GM18870 (cell line): ENCODE results near the gene TEX29.

Experiments
- ATAC-seq: cut with Tn5 transposase; IDR thresholded peaks from one replicate; pipeline ENCODE4 v1.9.1; 2021; ENCODE audit warnings: moderate library complexity; ENCODE audit not compliant: unreplicated experiment

The TEX29 gene

DNA sequence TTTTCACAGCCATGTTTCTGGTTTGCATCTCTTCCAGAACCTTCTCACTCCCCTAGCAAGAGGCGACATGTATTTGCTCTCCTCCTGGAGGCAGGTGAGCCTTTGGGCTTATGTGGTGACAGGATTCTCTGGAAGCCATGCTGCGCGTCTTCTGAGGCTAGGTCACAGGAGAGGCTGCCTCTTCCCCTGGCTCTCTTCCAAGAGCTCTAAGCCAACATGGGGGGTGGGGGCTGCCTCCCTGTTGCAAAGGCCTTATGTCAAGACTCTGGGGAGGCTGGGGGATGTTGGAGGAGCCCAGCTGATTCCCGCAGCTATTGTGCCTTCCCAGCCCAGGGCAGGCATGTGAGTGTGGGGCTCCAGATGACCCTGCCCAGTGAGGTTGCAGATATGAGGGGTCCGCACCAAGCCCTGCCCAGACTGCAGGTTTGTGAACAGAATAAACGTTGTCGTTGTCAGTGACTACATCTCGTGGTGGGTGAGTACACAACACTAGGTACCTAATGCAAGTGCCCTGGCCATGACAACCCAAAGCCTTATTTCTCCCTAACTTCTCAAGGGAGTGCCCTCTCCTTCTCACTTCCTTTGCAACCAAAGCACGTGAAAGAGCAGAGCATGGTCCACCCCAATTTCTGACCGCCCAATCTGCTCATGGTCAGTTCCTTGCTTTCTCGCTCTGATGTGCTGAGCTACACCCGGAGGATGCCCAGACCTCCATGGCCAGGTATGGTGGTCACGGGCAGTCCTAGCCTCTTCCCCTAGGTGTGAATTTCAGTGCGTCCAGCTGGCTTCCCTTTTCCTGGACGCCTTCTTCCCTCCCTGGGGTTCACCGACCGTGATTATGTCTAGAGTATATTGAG is 44.9 kb downstream of the TEX29 start:
- ATAC-seq: no peak

DNA sequence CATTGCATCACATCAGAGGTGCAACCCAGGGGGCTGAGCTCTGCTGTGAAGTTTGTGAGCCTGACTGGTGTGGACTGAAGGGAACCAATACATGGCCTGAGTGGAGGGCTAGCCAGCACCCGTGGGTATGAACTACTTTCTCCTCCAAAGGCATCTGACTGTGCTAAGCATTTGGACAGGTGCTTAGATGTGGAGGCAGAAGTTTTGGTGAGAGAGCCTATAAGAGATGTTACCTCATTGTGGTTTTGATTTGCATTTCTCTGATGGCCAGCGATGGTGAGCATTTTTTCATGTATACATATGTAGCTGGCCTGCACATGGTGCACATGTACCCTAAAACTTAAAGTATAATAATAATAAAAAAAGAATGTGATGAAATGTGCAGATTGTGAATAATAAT is 46.9 kb downstream of the TEX29 start:
- no peak for ATAC-seq

- no peak for ATAC-seq
Measured at GRCh38 chr13:111368091-111368490, 47.6 kb downstream of the TEX29 start.

DNA sequence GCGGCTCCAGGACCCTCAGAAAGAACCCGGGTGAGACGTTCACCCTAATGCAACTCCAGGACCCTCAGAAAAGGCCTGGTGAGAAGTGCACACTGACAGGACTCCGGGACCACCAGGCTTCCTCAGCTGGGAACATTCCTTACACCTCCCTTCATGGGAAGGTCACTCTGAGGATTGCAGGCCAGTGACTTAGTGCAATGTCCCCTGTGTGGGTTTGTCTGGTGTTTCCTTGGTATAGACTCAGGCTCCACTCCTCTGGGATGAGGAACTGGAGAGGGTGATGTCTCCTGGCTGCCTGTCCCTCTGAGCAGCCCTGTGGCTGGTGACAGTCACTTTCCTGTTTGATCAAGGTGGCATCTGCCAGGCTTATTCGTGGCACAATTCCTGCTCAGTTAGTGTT is 49.7 kb downstream of the TEX29 start:
- no peak for ATAC-seq

DNA sequence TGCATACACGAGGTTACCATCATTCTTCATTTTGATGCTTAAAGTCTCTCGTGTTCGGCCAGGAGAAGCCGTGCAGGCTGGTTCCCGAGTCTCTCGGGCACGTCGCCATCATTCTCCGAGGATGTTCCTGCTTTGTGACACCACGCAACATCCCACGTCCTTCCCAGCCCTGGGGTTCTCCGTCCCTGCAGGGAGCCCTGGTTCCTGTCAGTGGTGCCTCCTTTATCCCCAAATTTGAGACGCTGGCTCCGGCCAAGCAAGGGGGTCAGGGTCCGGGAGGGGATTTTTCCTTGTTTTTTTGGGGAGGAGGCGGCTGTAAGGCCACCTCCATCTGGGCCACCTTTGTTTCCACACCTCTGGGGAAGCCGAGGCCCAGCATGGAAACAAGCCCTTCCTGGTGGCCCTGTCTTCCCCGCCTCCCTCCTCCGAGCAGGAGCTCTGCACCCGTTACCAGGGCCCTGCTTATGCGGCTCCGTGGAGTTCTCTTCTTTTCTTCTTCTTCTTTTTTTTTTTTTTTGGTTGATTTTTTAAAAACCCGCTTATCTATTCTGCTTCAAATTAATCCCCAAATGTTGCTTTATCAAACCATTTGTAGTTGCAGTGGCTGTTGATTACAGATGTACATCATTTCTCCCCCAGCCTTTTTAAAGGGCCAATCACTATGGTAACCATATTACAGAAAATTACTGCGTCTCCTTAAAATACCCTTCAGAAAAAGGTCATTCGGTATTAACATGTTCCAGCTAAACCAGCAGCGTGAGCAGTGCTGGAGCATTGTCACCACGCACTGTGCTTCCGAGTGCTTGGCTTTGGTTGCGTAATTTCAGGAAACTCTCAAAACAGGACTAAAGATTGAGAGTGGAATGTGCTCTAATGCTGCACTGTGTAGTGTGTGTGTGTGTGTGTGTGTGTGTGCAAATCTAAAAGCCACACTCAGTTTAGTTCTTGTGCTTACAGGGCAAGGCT is 50.4 kb downstream of the TEX29 start:
- no peak for ATAC-seq

DNA sequence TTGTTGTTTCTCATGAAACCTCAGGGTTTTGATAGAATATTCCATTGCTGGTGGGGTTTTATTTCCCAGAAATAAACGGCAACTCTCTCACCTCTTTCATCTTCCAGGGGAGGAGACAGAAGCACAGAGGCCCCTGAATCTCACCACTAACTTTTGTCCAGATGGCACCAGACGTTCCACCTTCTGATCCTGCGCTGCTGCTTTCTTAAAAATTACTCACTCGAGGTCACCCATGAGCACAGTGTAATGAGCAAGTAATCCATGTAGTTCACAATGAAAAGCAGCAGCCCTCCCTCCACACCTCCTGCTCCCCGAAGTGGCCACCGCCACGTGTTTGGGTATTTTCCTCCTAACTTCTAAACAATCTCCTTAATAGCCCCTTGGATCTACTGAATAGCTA is 51.3 kb downstream of the TEX29 start:
- no peak for ATAC-seq

DNA sequence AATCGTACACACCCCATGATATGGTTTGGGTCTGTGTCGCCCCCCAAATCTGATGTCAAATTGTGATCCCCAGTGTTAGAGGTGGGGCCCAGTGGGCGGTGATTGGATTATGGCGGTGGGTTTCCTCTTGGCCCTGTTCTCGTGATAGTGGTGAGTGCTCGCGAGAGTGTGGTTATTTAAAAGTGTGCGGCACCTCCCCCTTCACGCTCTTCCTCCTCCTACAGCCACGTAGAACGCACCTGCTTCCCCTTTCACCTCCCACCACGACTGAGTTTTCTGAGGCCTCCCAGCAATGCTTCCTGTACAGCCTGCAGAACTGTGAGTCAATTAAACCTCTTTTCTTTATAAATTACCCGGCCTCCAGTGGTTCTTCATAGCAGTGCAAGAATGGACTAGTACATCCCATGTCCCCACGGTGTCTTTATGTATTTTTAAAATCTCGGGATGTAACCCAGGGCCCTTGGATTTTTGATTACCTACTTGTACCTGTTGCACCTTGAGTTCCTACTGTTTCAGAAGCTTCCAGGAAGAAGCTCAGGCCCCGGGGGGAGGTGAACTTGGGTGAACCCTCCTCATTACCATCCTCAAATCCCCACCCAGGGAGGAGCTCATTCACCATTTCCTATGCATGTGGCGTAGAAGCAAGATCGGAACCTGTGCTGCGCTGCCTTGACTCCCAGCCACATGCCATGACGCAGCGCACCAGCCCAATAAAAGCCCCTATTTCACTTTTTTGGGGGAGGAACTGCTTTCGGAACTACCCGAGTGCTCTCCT is 52.4 kb downstream of the TEX29 start:
- no peak for ATAC-seq

DNA sequence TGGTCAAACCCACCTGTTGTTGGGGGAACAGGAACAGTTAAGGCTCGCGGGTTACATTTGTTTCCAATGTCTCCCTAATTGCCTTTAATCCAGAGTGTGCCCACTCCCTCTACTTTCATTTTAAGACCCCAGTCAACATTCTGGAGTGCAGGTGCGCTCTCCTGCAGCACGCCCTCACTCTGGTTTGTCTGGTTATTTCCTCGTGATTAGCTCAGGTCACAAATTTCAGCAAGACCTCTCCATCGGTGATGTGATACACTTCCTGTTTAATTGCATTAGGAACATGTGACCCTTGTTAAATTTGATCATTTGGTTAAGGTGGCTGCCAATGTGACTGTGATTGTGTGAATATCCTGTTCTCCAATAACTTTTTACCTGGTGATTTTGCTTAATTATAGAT is 53.0 kb downstream of the TEX29 start:
- ATAC-seq: no peak

DNA sequence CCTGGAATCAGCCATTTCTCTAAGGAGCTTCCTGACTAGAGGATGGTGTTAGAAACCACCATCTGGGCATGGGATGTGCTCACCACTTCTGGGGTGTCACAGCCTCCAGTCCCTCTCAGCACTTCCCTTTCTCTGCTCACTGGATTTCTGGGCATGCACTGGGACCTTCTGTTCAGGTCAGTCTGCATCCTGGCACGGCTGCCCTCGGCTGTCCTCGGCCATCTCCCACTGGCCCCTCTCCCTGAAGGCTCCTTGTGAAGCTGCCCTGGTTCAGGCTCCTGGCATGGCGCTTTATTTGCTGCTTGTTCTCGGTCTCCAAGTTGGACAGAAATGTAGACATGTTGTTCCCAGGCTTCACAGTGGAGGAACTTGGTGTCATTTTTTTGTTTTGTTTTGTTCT is 60.0 kb downstream of the TEX29 start:
- ATAC-seq: no peak

DNA sequence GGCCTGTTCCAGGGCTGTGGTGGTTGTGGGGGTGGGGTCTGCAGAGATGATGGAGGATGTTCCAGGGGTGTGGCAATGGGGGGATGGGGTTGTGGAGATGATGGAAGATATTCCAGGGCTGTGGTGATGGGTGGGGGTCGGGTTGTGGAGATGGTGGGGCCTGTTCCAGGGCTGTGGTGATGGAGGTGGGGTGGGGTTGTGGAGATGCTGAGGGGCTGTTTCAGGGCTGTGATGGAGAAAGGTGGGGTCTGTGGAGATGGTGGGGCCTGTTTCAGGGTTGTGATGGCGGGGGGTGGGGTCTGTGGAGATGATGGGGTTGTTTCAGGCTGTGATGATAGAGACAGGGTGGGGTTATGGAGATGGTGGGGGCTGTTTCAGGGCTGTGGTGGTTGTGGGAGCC is 62.0 kb downstream of the TEX29 start:
- ATAC-seq: no peak

- ATAC-seq: no peak
Measured at GRCh38 chr13:111382877-111383276, 62.4 kb downstream of the TEX29 start.

GRCh38 chr13:111383591-111384440 is 63.4 kb downstream of the TEX29 start:
- no peak for ATAC-seq

- no peak for ATAC-seq
Measured at GRCh38 chr13:111384441-111385182, 64.2 kb downstream of the TEX29 start.

GRCh38 chr13:111385183-111385857 is 64.9 kb downstream of the TEX29 start:
- no peak for ATAC-seq

- ATAC-seq: no peak
Measured at GRCh38 chr13:111387026-111387871, 66.8 kb downstream of the TEX29 start.

GRCh38 chr13:111387945-111388600 is 67.6 kb downstream of the TEX29 start:
- no peak for ATAC-seq

DNA sequence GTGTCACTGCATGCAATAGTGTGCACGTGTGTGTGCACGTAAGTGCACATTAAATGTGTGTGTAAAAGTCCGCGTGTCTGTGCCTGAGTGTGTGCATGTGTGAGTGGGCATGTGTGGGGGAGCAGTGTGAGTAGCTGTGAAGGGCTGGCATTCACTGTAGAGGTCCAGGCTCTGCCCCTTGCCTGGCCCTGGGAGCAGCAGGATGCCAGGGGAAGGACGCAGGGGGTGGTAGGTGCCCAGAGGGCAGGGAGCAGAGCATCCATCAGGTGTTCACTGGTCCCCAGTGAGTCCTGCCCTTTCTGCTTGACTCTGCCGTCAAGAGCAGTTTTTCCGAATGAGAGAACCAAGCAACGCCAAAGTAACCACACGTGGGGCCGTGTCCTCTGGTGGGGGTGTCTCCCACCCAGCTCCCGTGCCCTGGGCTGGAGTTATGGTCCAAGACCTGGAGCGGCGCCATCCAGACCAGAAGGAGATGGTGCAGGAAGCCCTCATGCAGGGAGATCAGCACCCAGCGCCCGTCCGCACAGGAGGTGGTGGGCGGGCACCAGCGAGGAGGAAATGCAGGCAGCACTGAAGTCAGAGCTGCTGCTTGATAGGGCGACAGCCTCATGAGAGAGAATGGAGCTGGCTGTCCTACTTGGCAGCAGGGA is 68.5 kb downstream of the TEX29 start:
- ATAC-seq: no peak
